ENCODE results near the gene PRF1.

Gene PRF1

DNA sequence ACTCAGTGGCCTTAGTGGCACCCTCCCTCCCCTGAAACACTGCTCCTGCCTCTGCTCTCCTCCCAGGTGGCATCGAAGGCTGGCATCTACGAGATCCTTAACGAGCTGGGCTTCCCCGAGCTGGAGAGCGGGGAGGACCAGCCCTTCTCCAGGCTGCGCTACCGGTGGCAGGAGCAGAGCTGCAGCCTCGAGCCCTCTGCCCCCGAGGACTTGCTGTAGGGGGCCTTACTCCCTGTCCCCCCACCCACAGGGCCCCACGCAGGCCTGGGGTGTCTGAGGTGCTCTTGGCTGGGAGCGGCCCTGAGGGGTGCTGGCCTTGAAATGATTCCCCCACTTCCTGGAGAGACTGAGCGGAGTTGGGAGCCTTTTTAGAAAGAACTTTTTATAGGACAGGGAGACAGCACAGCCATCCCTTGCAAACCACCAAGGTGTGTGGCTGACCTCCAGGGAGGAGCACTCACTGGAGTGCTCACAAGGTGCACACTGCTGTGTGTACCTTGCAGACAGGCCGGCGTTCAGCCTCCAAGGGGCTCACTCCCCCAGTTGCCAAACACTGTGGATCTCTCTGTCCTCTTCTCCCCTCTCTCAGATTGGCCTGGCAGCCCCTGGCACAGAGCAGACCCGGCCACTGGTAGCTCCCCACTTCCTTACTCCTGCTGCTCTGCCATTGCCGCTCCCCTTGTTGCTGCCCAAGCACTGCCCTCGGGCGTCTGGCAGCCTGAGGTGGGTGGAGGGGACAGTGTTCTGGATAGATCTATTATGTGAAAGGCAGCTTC, 35.8 kb downstream of the PRF1 start:
- no peak overlapping the region for H3K4me3 ChIP-seq (ENCODE audit: low read length)

DNA sequence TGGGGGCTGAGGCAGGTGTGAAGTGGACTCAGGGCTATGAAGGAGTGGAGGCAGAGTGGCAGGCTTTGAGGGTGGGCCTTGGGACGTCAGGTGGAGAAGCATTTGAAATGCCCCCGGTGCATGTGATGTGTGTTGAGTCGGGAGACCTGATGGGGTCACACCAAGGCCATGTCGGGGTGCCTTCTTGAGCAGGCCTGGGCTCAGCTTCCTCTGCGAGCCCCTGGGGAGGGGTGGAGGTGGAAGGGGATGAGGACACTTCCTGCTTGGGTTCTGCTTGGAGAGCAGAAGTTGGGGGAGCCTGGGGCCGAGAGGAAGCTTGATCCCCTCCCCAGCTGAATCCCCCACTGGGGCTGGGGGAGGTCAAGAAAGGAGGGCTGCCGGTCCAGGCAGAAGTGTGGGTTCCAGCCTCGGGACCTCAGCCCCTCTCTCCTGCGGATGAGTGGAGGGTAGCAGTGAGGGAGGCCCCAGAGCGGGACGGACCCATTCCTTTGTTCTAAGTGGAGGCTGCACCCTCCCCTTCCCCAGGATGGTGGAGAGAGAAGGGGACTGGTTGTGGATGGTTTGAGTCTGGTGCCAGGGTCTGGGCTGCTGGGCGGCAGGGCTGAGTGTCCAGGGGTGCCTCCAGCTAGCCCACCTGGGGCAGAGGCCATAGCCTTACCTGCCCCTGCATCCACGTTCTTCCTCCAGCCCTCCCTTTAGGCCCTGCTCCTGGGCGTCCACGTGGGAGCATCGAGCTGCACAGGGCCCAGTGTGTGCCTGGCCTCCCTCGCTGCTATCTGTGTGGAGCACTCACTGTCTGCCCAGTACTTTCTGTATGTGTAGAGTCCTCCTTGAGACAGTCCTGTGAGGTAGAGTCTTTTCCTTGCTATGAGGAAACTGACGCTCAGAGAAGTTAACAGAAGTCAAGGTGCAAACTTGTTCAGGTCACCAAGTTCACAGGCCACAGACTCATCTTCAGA, 36.7 kb downstream of the PRF1 start:
- DNase-seq (ENCODE audit: low read depth, low spot score), result no peak

More for the DNA sequence above, 35.8 kb downstream of the PRF1 start:
- DNase-seq (ENCODE audit: low read depth, low spot score), result no peak

GRCh38 chr10:70564901-70565351, 37.6 kb downstream of the PRF1 start:
- H3K4me3 ChIP-seq (ENCODE audit: low read length), result no peak overlapping the region
- peak; percentile 17 for DNase-seq (ENCODE audit: low read depth, low spot score)

More for the DNA sequence above, 36.7 kb downstream of the PRF1 start:
- H3K4me3 ChIP-seq (ENCODE audit: low read length), result no peak overlapping the region

GRCh38 chr10:70564113-70564725, 38.3 kb downstream of the PRF1 start:
- H3K4me3 ChIP-seq (ENCODE audit: low read length), result no peak overlapping the region
- no peak for DNase-seq (ENCODE audit: low read depth, low spot score)

DNA sequence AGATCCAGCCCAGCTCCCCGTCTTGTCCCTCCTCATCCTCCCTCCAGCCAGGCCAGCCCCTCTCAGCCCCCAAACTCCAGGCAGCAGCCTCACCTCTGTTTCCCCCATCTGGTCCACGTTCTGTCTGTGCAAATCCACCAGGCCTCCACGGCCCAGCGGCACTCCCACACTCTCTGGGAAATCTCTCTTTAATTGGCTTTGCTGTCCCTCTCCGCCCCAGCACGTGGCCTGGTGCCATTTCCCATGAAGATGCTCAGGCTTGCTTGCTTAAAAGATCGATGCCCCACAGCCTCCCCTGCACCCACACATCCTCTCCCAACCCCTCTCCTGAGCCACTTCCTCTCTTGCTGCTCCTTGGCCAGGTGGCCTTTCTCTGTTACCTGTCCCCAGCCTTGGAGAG, 39.3 kb downstream of the PRF1 start:
- DNase-seq (ENCODE audit: low read depth, low spot score), result no peak
- no peak overlapping the region for H3K4me3 ChIP-seq (ENCODE audit: low read length)

GRCh38 chr10:70562036-70562755, 40.3 kb downstream of the PRF1 start:
- H3K4me3 ChIP-seq (ENCODE audit: low read length), result no peak overlapping the region
- DNase-seq (ENCODE audit: low read depth, low spot score), result no peak

GRCh38 chr10:70561558-70561957, 41.0 kb downstream of the PRF1 start:
- DNase-seq (ENCODE audit: low read depth, low spot score), result peak; percentile 31
- H3K4me3 ChIP-seq (ENCODE audit: low read length), result no peak overlapping the region

DNA sequence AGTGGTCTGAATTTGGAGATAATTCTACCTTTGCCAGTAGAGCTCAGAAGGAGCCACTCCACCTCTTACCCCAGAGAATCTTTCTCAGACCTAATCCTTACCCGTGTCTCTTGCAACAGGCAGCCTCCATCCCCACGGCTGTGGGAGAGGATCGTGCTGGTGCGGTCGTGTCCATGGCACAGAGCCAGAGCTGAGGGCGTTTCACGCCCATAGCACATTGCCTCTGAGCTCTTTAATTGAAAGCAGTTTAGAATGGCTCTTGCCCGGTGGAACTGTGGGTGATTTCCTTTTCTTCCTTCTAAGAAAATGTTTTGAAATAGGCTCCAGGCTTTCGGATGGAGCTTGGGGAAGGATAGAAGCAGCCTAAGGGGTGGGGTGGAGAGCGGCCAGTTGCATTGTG, 41.5 kb downstream of the PRF1 start:
- no peak overlapping the region for H3K4me3 ChIP-seq (ENCODE audit: low read length)
- DNase-seq (ENCODE audit: low read depth, low spot score), result no peak

- H3K4me3 ChIP-seq (ENCODE audit: low read length), result no peak overlapping the region
- DNase-seq (ENCODE audit: low read depth, low spot score), result no peak
These were observed 42.0 kb downstream of the PRF1 start for GRCh38 chr10:70560511-70560941.

DNA sequence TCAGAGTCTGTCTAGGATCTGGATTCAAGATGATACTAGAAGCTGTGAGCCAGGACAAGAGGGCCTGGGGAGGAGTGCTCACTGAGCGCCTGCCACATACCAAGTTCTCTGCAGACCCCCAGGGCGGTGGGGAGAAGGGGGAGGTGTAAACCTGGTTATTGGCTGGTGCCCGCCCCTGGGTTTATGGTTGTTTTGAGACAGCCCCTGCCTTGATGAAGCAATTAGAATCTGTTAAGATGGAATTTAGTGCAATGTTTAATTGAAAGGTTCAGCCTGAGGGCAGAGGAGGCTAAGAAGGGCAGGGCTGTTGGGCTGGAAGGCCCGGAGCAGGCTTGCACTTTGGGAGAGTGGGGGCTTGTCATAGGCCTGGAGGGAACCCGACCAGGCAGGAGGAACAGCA, 42.7 kb downstream of the PRF1 start:
- no peak overlapping the region for H3K4me3 ChIP-seq (ENCODE audit: low read length)
- no peak for DNase-seq (ENCODE audit: low read depth, low spot score)

GRCh38 chr10:70558871-70559810, 43.4 kb downstream of the PRF1 start:
- H3K4me3 ChIP-seq (ENCODE audit: low read length), result peak overlapping the region; percentile 44
- peak; percentile 55 for DNase-seq (ENCODE audit: low read depth, low spot score)

DNA sequence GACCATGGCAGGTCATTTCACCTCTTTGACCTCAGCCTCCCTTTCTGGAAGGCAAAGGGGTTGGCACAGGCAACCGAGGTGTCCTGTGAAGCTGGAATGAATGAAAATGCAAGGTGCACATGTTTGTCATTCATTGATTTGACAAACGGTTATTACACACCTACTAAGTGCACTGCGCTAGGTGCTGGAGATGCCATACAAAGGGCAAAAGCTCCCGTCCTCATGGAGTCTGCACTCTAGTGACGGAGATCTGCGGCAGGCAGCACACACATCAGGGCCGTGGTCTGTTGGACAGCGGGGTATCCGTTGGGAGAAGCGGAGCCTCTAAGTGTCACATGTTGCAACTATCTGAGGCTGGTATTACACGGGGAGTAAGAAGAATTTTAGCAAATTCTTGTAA, 44.2 kb downstream of the PRF1 start:
- DNase-seq (ENCODE audit: low read depth, low spot score), result no peak

DNA sequence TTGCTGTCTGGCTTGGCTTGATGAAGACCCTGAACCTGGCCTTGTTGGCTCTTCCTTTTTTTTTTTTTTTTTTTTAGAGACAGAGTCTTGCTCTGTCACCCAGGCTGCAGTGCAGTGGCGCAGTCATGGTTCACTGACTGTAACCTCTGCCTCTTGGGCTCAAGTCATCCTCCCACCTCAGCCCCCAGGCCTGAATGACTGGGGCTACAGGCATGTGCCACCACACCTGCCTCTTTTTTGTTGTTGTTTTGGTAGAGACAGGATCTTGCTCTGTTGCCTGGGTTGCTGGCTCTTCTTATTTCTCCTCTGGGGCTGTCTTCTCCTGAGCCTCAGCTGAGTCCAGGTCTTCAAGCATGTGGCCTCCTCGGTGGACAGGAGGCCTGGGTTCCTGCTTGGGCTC, 44.7 kb downstream of the PRF1 start:
- DNase-seq (ENCODE audit: low read depth, low spot score), result no peak

More for the DNA sequence above, 44.2 kb downstream of the PRF1 start:
- no peak overlapping the region for H3K4me3 ChIP-seq (ENCODE audit: low read length)

DNA sequence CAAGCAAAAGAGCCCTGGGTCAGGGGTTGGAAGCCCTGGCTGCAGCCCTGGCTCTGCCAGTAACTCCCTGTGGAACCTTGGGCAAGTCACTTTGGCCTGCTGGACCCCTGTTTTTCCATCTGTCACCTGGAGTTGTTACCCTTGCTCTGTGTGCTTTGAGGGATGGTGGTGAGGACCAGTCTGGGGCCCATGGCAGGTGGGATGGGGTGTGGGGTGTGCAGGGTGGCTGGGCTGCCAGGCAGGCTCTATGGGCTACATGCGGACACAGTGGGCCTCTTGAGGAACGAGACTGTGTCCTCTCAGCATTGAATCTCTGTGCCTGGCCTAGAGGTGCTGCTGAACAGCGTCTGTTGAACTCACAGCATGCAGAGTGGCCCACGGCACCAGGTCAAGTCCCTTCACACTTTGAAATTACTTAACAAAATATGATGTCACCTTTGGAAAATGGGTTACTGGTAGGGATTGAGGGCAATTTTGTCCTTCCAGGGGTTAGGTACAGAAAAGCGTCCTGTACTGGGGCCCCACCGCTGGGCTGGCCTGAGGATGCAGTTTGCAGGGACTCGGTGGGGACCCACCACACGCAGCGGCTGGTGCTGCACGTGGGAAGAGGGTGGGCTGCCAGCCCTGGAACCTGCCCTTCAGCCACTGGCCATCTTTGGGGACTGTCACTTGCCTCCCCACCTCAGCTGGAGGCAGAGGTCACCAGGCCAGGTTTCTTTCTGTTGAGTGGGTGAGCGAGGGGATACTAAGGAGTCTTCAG, 45.3 kb downstream of the PRF1 start:
- no peak overlapping the region for H3K4me3 ChIP-seq (ENCODE audit: low read length)
- DNase-seq (ENCODE audit: low read depth, low spot score), result no peak

More for the DNA sequence above, 44.7 kb downstream of the PRF1 start:
- H3K4me3 ChIP-seq (ENCODE audit: low read length), result no peak overlapping the region

- H3K4me3 ChIP-seq (ENCODE audit: low read length), result no peak overlapping the region
- no peak for DNase-seq (ENCODE audit: low read depth, low spot score)
These were observed 47.2 kb downstream of the PRF1 start for GRCh38 chr10:70555371-70555770.

- DNase-seq (ENCODE audit: low read depth, low spot score), result no peak
- no peak overlapping the region for H3K4me3 ChIP-seq (ENCODE audit: low read length)
These were observed 50.0 kb downstream of the PRF1 start for GRCh38 chr10:70552586-70552985.

GRCh38 chr10:70551971-70552422, 50.5 kb downstream of the PRF1 start:
- H3K4me3 ChIP-seq (ENCODE audit: low read length), result no peak overlapping the region
- no peak for DNase-seq (ENCODE audit: low read depth, low spot score)

All from Jurkat, Clone E6-1 (cell line).